ENCODE measurements around the gene PEDS1.

DNA sequence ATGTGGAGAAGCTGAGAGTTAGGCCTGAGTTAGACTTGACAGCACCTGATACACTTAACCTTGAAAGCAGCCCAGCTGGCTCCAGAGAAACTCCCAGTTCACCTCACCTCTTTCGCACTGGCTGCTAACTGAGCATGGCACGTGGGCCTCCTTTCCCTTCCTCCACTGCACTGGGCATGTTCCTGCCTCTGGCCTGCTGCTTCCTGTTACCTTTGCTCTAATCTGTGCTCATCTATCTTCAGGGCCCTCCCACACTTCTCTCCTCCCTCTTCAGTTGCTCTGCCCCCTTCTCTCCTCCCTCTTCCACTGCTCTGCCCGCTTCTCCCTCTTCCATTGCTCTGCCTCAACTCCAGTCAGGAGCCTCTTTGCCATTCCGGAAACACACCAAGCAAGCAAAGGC lies 26.9 kb downstream of the PEDS1 start:
- TF ChIP-seq, protein P1, sequence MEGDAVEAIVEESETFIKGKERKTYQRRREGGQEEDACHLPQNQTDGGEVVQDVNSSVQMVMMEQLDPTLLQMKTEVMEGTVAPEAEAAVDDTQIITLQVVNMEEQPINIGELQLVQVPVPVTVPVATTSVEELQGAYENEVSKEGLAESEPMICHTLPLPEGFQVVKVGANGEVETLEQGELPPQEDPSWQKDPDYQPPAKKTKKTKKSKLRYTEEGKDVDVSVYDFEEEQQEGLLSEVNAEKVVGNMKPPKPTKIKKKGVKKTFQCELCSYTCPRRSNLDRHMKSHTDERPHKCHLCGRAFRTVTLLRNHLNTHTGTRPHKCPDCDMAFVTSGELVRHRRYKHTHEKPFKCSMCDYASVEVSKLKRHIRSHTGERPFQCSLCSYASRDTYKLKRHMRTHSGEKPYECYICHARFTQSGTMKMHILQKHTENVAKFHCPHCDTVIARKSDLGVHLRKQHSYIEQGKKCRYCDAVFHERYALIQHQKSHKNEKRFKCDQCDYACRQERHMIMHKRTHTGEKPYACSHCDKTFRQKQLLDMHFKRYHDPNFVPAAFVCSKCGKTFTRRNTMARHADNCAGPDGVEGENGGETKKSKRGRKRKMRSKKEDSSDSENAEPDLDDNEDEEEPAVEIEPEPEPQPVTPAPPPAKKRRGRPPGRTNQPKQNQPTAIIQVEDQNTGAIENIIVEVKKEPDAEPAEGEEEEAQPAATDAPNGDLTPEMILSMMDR (IDR thresholded peaks at IDR 0.05), result no peak
- no peak for TF ChIP-seq NR1H2 (CRISPR knock-in tag; IDR thresholded peaks at IDR 0.05)
- TF ChIP-seq, protein P2, sequence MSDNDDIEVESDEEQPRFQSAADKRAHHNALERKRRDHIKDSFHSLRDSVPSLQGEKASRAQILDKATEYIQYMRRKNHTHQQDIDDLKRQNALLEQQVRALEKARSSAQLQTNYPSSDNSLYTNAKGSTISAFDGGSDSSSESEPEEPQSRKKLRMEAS (CRISPR knock-in tag; IDR thresholded peaks at IDR 0.05), result no peak
- TF ChIP-seq, protein P3, sequence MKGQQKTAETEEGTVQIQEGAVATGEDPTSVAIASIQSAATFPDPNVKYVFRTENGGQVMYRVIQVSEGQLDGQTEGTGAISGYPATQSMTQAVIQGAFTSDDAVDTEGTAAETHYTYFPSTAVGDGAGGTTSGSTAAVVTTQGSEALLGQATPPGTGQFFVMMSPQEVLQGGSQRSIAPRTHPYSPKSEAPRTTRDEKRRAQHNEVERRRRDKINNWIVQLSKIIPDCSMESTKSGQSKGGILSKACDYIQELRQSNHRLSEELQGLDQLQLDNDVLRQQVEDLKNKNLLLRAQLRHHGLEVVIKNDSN (CRISPR knock-in tag; IDR thresholded peaks at IDR 0.05), result no peak
- TF ChIP-seq, protein P4, sequence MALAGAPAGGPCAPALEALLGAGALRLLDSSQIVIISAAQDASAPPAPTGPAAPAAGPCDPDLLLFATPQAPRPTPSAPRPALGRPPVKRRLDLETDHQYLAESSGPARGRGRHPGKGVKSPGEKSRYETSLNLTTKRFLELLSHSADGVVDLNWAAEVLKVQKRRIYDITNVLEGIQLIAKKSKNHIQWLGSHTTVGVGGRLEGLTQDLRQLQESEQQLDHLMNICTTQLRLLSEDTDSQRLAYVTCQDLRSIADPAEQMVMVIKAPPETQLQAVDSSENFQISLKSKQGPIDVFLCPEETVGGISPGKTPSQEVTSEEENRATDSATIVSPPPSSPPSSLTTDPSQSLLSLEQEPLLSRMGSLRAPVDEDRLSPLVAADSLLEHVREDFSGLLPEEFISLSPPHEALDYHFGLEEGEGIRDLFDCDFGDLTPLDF (CRISPR knock-in tag; IDR thresholded peaks at IDR 0.05), result no peak
- TF ChIP-seq CREB1 (CRISPR knock-in tag; IDR thresholded peaks at IDR 0.05), result no peak
- no peak for TF ChIP-seq MXD4 (CRISPR knock-in tag; IDR thresholded peaks at IDR 0.05; ENCODE audit: borderline replicate concordance)
- no peak for TF ChIP-seq JUN (CRISPR knock-in tag; IDR thresholded peaks at IDR 0.05)
- TF ChIP-seq, protein P5, sequence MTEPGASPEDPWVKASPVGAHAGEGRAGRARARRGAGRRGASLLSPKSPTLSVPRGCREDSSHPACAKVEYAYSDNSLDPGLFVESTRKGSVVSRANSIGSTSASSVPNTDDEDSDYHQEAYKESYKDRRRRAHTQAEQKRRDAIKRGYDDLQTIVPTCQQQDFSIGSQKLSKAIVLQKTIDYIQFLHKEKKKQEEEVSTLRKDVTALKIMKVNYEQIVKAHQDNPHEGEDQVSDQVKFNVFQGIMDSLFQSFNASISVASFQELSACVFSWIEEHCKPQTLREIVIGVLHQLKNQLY (CRISPR knock-in tag; IDR thresholded peaks at IDR 0.05), result no peak
- TF ChIP-seq, protein P6, sequence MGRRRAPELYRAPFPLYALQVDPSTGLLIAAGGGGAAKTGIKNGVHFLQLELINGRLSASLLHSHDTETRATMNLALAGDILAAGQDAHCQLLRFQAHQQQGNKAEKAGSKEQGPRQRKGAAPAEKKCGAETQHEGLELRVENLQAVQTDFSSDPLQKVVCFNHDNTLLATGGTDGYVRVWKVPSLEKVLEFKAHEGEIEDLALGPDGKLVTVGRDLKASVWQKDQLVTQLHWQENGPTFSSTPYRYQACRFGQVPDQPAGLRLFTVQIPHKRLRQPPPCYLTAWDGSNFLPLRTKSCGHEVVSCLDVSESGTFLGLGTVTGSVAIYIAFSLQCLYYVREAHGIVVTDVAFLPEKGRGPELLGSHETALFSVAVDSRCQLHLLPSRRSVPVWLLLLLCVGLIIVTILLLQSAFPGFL (CRISPR knock-in tag; IDR thresholded peaks at IDR 0.05; ENCODE audit: borderline replicate concordance), result no peak
